Osteocyte (in vitro differentiated cells): ENCODE results near the gene SPATA7. TPM values are rescaled to one million over a fixed set of nuclear protein-coding genes. Genes with fewer than 3 reads are reported as not detected.
"Not testable (repeated sequence)": the region's sequence is repeated elsewhere in the genome, so short reads cannot be mapped to it uniquely, and the experiment has no call there.

Experiments used
- DNase-seq: peaks from one replicate; pipeline ENCODE4 v3.0.0; 2021; ENCODE audit warnings: mixed read lengths; ENCODE audit not compliant: unreplicated experiment; ENCODE audit errors: extremely low spot score
- H3K27ac Mint-ChIP-seq: one replicate; pipeline ENCODE4 v1.8.0; 2021; ENCODE audit warnings: mild to moderate bottlenecking, mixed read lengths; ENCODE audit not compliant: unreplicated experiment
- H3K27me3 Mint-ChIP-seq: one replicate; pipeline ENCODE4 v1.8.0; 2021; ENCODE audit warnings: mixed read lengths; ENCODE audit not compliant: unreplicated experiment
- H3K36me3 Mint-ChIP-seq: one replicate; pipeline ENCODE4 v1.8.0; 2021; ENCODE audit warnings: mixed read lengths; ENCODE audit not compliant: unreplicated experiment
- H3K4me1 Mint-ChIP-seq: one replicate; pipeline ENCODE4 v1.8.0; 2021; ENCODE audit warnings: mixed read lengths; ENCODE audit not compliant: unreplicated experiment
- H3K4me3 Mint-ChIP-seq: one replicate; pipeline ENCODE4 v1.8.0; 2021; ENCODE audit warnings: mild to moderate bottlenecking, moderate library complexity, mixed read lengths; ENCODE audit not compliant: unreplicated experiment
- H3K9me3 Mint-ChIP-seq: one replicate; pipeline ENCODE4 v1.8.0; 2021; ENCODE audit warnings: mixed read lengths; ENCODE audit not compliant: unreplicated experiment
- CTCF ChIP-seq: fragments of 200-600 bp; sonication (generic); IDR thresholded peaks from 2 replicates; pipeline ENCODE4 v1.5.0; 2021; ENCODE audit warnings: antibody characterized with exemption, mild to moderate bottlenecking, moderate library complexity
- total RNA-seq: library from RNA; stranded (reverse); gene quantifications from 2 replicates; pipeline ENCODE4 v1.2.1, GENCODE V29; 2021

SPATA7 gene
- total RNA-seq, 1 donor from 2014 or later = 13.2 TPM

DNA sequence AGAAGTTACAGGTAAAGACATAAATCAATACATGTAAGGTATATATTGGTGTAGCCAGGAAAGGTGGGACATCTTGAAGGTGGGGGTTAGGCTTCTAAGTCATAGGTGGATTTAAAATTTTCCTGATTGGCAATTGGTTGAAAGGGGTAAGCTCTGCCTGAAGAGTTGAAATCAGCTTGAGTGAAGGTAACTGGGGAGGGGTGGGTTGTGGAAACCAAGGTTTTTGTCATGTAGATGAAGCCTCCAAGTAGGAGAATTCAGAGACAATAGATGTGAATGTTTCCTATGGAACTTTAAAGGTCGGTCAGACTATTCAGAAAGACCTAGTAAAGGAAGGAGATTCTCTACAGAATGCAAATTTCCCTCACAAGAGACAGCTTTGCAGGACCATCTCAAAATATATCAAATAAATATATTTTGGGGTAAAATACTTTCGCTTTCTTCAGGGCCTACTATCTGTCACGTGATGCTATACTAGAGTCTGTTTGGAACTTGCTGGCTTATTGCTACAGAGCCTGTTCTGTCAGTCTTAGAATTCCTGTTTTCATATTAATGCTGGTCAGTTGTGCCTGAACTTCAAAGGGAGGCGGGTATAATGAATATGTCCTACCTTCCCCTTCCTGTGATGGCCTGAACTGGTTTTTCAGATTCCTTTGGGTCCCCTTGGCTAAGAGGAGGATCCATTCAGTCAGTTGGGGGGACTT is 20.6 kb upstream of the SPATA7 start:
- Mint-ChIP-seq H3K9me3 (no peaks in the 10 kb centered on the region), H3K36me3 (no peaks in the 10 kb centered on the region), H3K27me3 (peaks cover 34% of the 10 kb centered on the region), H3K4me1 (no peaks in the 10 kb centered on the region), H3K27ac (no peak overlapping the region), H3K4me3 (no peak overlapping the region)
- DNase-seq = no peak
- no peak for TF ChIP-seq CTCF

DNA sequence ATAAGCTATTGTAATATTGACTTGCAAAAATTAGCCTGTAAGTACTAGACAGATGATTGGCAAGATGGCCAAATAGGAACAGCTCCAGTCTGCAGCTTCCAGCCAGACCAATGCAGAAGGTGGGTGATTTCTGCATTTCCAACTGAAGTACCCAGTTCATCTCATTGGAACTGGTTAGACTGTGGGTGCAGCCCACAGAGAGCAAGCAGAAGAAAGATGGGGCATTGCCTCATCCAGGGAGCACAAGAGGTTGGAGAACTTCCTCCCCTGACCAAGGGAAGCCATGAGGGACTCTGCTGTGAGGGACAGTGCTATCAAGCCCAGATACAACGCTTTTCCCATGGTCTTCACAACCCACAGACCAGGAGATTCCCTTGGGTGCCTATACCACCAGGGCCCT is 16.0 kb upstream of the SPATA7 start:
- Mint-ChIP-seq H3K27me3 (peaks cover 42% of the 10 kb centered on the region), H3K4me1 (no peaks in the 10 kb centered on the region), H3K27ac (no peak overlapping the region), H3K36me3 (no peaks in the 10 kb centered on the region), H3K9me3 (no peaks in the 10 kb centered on the region), H3K4me3 (no peak overlapping the region)
- TF ChIP-seq CTCF = no peak
- DNase-seq = no peak

- no peak for DNase-seq
- no peak overlapping the region for H3K27ac Mint-ChIP-seq
- no peak overlapping the region for H3K4me3 Mint-ChIP-seq
- H3K27me3 Mint-ChIP-seq = peaks cover 43% of the 10 kb centered on the region
- TF ChIP-seq CTCF = no peak
- peaks cover 4% of the 10 kb centered on the region for H3K4me1 Mint-ChIP-seq
- H3K36me3 Mint-ChIP-seq = no peaks in the 10 kb centered on the region
- no peaks in the 10 kb centered on the region for H3K9me3 Mint-ChIP-seq
These were observed 5.6 kb upstream of the SPATA7 start for GRCh38 chr14:88379706-88380343.

DNA sequence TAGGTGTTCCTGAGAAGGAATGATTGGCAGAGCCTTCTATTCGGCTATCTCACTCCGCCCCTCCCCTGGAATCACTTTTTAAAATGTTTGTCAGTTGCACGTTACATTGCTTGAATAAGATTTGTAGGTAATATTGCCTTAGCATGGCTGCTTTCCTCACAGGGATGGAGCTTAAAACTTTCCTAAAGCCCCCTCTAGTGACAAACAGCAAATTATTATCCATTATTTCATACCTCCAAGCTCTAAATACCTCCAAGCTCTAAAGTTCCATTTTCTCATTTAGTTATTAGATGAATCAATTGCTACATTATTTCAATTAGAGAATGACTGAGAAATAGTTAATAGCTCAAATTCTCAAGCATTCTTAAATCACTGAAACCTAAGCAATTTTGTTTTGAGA is 5.1 kb upstream of the SPATA7 start:
- H3K27me3 Mint-ChIP-seq = peaks cover 43% of the 10 kb centered on the region
- no peak overlapping the region for H3K4me3 Mint-ChIP-seq
- H3K4me1 Mint-ChIP-seq = peaks cover 7% of the 10 kb centered on the region

DNA sequence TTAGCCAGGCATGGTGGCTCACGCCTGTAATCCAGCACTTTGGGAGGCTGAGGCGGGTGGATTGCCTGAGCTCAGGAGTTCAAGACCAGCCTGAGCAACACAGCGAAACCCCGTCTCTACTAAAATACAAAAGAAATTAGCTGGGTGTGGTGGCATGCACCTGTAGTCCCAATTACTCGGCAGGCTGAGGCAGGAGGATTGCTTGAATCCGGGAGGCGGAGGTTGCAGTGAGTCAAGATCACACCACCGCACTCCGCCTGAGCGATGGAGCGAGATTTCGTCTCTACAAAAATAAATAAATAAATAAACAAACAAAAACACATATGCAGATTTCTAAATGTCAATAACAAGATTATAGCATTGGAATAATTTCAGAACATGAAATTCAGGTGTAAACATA is 3.8 kb upstream of the SPATA7 start:
- not testable (repeated sequence) for DNase-seq, H3K4me3 Mint-ChIP-seq, H3K27ac Mint-ChIP-seq, H3K9me3 Mint-ChIP-seq, H3K36me3 Mint-ChIP-seq
- Mint-ChIP-seq H3K4me1 (peaks cover 15% of the 10 kb centered on the region), H3K27me3 (peaks cover 43% of the 10 kb centered on the region)

More for the DNA sequence above, 5.1 kb upstream of the SPATA7 start:
- Mint-ChIP-seq H3K36me3 (no peaks in the 10 kb centered on the region), H3K9me3 (no peaks in the 10 kb centered on the region), H3K27ac (no peak overlapping the region)
- TF ChIP-seq CTCF = peak; percentile 50
- DNase-seq = no peak
